Heart left ventricle (tissue), 13 donors: ENCODE measurements around the gene FHL1.
"Not testable (repeated sequence)": the region's sequence is repeated elsewhere in the genome, so short reads cannot be mapped to it uniquely, and the experiment has no call there.

Experiments
- POLR2A ChIP-seq, 2 donors: fragments of 450-650 bp; IDR thresholded peaks; one replicate each; pipeline ENCODE4 v1.6.1; 2017; ENCODE audit warnings: antibody characterized with exemption in 2 of 2, mild to moderate bottlenecking in 2 of 2, moderate library complexity in 2 of 2
- TF ChIP-seq, protein P1 (sequence below), 12 donors: fragments of 200-600 bp; sonication (generic) in 4 of 12; IDR thresholded peaks; one replicate each; pipeline versions ENCODE4 v1.5.0 to v1.8.0; 2018 to 2022; ENCODE audit warnings: antibody characterized with exemption in 12 of 12, mild to moderate bottlenecking in 5 of 12
- donor health status: ischemic (EF 13 %, LVEDD 7.1; RV severe dilation, severe dysfunction).
- donor health status: DM: no; HTN: yes; CAD: no.
- donor health status: DM: no; HTN: no; CAD: no.
- donor health status: ischemic (EF 25% LVEDD 6.9; RV normal size, moderate dysfunction).
- donor health status: ischemic (EF 25% LVEDD 5.7; RV mildly dilated, moderate dysfunction).
- donor health status: ischemic (EF 35%, LVEDD 5.7; RV mildly dilated, moderate dysfunction).
- donor health status: nonischemic (EF 11% LVEDD 7.7; RV severe dilation, severe dysfunction).
- donor health status: DM: yes; HTN: yes; CAD: no.
- donor health status: PGD.
- donor health status: ischemic (EF 29% LVEDD 5.4; RV normal size, mild dysfunction).
- donor health status: nonischemic (EF 23%, LVEDD 6.1; RV moderate dilation, normal function).

DNA sequence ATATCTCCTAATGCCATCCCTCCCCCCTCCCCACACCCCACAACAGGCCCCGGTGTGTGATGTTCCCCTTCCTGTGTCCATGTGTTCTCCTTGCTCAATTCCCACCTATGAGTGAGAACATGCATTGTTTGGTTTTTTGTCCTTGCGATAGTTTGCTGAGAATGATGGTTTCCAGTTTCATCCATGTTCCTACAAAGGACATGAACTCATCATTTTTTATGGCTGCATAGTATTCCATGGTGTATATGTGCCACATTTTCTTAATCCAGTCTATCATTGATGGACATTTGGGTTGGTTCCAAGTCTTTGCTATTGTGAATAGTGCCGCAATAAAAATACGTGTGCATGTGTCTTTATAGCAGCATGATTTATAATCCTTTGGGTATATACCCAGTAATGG, 90.5 kb downstream of the FHL1 start:
- TF ChIP-seq, protein P1, sequence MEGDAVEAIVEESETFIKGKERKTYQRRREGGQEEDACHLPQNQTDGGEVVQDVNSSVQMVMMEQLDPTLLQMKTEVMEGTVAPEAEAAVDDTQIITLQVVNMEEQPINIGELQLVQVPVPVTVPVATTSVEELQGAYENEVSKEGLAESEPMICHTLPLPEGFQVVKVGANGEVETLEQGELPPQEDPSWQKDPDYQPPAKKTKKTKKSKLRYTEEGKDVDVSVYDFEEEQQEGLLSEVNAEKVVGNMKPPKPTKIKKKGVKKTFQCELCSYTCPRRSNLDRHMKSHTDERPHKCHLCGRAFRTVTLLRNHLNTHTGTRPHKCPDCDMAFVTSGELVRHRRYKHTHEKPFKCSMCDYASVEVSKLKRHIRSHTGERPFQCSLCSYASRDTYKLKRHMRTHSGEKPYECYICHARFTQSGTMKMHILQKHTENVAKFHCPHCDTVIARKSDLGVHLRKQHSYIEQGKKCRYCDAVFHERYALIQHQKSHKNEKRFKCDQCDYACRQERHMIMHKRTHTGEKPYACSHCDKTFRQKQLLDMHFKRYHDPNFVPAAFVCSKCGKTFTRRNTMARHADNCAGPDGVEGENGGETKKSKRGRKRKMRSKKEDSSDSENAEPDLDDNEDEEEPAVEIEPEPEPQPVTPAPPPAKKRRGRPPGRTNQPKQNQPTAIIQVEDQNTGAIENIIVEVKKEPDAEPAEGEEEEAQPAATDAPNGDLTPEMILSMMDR (IDR thresholded peaks at IDR 0.05), result not testable (repeated sequence)
- not testable (repeated sequence) for TF ChIP-seq POLR2A (IDR thresholded peaks at IDR 0.05)
